ENCODE data around the gene CARMIL3.
"Not testable (repeated sequence)": the region's sequence is repeated elsewhere in the genome, so short reads cannot be mapped to it uniquely, and the experiment has no call there.

The CARMIL3 gene, protein sequence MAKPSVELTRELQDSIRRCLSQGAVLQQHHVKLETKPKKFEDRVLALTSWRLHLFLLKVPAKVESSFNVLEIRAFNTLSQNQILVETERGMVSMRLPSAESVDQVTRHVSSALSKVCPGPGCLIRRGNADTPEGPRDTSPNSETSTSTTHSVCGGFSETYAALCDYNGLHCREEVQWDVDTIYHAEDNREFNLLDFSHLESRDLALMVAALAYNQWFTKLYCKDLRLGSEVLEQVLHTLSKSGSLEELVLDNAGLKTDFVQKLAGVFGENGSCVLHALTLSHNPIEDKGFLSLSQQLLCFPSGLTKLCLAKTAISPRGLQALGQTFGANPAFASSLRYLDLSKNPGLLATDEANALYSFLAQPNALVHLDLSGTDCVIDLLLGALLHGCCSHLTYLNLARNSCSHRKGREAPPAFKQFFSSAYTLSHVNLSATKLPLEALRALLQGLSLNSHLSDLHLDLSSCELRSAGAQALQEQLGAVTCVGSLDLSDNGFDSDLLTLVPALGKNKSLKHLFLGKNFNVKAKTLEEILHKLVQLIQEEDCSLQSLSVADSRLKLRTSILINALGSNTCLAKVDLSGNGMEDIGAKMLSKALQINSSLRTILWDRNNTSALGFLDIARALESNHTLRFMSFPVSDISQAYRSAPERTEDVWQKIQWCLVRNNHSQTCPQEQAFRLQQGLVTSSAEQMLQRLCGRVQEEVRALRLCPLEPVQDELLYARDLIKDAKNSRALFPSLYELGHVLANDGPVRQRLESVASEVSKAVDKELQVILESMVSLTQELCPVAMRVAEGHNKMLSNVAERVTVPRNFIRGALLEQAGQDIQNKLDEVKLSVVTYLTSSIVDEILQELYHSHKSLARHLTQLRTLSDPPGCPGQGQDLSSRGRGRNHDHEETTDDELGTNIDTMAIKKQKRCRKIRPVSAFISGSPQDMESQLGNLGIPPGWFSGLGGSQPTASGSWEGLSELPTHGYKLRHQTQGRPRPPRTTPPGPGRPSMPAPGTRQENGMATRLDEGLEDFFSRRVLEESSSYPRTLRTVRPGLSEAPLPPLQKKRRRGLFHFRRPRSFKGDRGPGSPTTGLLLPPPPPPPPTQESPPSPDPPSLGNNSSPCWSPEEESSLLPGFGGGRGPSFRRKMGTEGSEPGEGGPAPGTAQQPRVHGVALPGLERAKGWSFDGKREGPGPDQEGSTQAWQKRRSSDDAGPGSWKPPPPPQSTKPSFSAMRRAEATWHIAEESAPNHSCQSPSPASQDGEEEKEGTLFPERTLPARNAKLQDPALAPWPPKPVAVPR (N-terminal part only)

GRCh38 chr14:24051789-24052655 lies at the start of gene CARMIL3:
CARMIL3 (plus strand) TSS chr14:24052009; CDS start chr14:24052154, 145 bp downstream.
- DNase-seq = peak; percentile 72
- peak; percentile 51 for ATAC-seq

DNA sequence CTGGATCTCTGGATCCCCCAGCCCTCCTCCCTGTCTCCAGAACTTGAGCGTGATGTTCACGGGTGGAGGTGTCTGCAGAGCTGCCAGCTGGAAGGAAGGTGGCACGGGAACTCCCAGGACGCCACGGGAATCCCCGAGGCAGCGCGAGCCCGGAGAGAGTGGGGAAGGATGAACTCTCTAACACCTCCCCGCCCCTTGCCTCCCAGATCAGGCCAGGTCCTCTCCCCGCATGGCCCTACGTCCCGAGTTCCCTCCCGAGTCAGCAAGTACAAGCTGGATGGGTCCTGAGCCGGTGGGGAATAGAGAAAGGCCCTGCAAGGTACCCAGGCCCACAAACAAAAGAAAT lies 45.4 kb upstream of the CARMIL3 start:
- not testable (repeated sequence) for DNase-seq
- peak; percentile 24 for ATAC-seq

DNA sequence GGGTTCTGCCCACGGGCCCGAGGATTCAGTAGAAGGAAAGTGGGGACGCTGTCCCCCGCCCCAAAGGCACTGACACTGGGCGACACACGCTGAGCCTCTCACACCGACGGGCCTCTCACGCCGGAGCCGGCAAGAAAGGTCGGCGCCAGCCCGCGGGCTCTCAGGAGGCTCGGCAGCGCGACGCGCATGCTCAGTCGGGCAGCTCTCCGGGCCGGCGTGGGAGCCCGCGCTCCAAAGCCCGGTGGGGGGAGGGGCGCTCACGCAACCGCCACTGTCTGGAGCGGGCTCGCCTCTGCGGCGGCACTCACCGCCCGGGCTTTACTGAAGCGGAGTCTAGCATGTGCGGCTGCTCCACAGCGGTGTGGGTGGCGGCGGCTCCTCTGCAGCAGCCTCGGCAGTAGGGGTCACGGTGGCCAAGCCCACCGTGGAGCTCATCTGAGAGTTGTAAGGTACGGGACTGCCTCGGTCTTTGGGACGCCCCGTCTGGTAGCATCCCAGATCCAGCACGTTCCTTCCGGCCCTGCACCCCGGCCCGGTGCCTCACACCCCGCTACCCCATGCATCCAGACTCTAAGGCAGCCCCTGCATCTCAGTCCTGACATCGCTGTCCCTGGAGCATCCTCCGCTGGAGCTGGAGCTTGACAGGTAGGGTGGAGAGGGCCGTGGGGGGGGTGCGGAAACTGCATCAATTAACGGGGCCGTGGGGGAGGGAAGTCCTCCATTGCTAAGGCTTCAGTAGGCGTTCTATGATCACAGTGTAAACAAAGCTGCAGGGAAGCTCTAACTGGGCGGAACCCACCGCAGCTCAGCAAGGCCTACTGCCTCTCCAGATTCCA lies 44.8 kb upstream of the CARMIL3 start:
- peak; percentile 66 for DNase-seq
- ATAC-seq = peak; percentile 88

DNA sequence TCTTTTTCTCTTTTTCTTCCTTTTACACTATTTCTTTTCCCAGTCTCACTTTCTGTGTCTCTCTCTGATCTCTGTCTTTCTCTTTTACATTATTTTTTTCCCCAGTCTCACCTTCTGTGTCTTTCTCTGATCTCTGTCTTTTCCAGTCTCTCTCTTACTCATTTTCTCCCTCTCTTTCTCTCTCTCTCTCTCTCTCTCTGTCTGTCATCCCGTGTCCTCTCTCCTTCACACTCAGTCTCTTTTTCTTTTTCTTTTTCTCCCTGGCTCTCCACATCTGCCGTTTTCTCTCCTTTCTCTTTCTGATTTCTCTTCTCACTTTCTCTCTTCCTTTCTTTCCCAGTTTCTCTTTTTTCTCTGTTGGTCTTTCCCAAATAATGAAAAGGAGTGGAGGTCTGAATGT lies 40.8 kb upstream of the CARMIL3 start:
- no peak for ATAC-seq
- DNase-seq = no peak

GRCh38 chr14:24012726-24013273 lies 39.0 kb upstream of the CARMIL3 start:
- DNase-seq, ATAC-seq: not testable (repeated sequence)

- ATAC-seq (peak; percentile 96), DNase-seq (peak; percentile 23)
These were observed 37.9 kb upstream of the CARMIL3 start for GRCh38 chr14:24013654-24014514.

GRCh38 chr14:24015745-24016144 lies 36.1 kb upstream of the CARMIL3 start:
- ATAC-seq, DNase-seq: not testable (repeated sequence)

GRCh38 chr14:24018978-24019377 lies 32.8 kb upstream of the CARMIL3 start:
- not testable (repeated sequence) for DNase-seq

GRCh38 chr14:24019944-24020343 lies 31.9 kb upstream of the CARMIL3 start:
- DNase-seq, ATAC-seq: not testable (repeated sequence)

More at GRCh38 chr14:24018978-24019377, 32.8 kb upstream of the CARMIL3 start:
- ATAC-seq = not testable (repeated sequence)

DNA sequence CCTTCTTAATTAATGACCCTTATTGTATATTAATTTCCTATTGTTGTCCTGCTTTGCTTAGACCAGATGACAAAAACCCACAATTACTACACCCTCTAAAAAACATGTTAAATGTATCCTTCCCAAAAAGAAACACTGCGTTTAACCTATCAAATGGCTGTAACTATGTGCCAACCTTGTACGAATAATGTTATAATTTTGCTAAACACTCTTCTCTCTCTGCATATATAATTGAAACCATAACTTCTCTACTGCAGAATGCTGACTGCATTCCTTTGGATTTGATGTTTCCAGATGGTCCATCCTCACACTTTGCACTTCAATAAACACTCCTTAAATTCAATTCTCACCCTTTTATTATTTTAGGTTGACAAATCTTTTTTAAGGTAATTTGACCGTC lies 31.3 kb upstream of the CARMIL3 start:
- DNase-seq, ATAC-seq: not testable (repeated sequence)

GRCh38 chr14:24024939-24025418 lies 26.8 kb upstream of the CARMIL3 start:
- DNase-seq, ATAC-seq: not testable (repeated sequence)

- DNase-seq, ATAC-seq: not testable (repeated sequence)
These were observed 22.1 kb upstream of the CARMIL3 start for GRCh38 chr14:24029687-24030086.

- ATAC-seq, DNase-seq: not testable (repeated sequence)
These were observed 20.5 kb upstream of the CARMIL3 start for GRCh38 chr14:24031331-24031730.

DNA sequence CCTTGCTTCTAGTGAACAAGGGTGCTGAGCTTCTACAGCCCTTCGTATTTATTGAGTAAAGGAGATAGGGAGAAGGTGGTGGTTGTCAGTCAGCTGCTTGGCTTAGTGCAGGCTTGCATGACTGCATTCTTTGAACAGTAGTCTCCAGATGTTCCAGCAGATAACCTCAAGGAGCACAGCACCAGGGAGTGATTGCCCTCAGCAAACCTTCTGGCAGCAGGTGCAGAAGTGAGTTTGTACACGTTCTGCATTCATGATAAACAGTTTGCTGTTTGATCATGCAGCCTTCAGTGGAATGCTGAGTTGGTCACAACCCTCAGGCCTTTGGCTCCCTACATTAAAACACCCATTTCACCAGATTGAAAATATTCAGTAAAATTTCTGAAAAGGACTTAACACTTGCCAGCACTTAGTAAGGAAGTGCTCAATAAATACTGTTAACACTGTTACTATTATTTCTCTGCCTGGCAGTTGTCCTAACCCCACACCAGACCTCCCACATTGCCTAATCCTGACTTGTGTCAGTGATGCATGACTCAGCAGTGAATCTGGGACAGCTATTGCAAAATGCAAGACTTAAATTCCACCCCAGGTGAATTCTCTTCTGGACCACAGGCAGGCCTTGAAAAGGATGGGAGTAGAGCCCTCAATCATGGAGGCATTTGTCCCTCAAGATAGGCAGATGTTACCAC lies 18.9 kb upstream of the CARMIL3 start:
- ATAC-seq = no peak
- DNase-seq = no peak

GRCh38 chr14:24035769-24036168 lies 16.0 kb upstream of the CARMIL3 start:
- ATAC-seq, DNase-seq: not testable (repeated sequence)

DNA sequence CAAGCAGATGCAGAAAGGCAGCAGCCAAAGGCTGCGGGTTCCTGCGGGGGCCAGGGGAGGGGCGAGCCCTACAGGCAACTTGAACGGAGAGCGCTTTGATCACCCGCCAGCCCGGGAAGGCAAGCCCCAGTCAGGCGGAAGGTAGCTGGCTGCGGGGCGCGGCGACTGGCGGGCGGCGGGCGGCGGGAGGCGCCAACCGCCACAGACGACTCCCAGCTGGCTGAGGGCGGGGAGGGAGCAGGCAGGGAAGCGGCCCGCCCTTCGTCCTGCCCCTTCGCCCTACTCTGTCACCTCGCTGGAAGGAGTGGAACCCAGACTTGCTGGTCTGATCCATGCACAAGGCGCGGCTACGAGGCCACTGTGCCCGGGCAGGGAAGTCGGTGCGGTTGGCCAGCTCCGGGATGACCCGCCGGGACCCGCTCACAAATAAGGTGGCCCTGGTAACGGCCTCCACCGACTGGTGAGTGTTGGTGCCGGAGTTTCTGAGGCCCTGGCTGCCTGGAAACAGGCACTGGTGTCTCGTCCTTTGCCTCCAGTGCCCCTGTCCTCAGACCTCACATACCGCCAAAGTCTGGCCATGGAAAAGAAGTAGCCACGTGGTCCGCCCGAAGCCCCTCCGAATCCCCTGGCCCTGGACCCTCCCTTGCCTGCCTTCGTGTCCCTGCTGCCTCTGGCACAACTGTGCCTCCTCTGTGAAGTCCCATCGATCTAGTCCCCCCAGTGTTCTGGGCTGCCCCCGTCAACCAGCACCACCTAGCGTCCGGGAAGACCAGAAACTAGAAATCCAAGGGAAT lies 15.4 kb upstream of the CARMIL3 start:
- peak; percentile 79 for DNase-seq
- peak; percentile 90 for ATAC-seq

All from stimulated activated naive CD8-positive, alpha-beta T cell treated with anti-CD3 and anti-CD28 coated beads, Interleukin-15, Interleukin-2, amounts not matched to agents 100 U/mL and 50 U/mL, for 24 hours (primary cell).